AG04450 (cell line): ENCODE data around the gene CDC42BPA. TPM values are rescaled to one million over a fixed set of nuclear protein-coding genes. Genes with fewer than 3 reads are reported as not detected.
"Not testable (repeated sequence)": the region's sequence is repeated elsewhere in the genome, so short reads cannot be mapped to it uniquely, and the experiment has no call there.

ENCODE experiments used
- CTCF ChIA-PET: fragments of 300-600, 350-600 bp; formaldehyde crosslinking; extraction: SDS; loops from one replicate; lab custom pipeline; 2022; ENCODE audit warnings: antibody characterized with exemption, inconsistent platforms; lab: Charles Lee
- POLR2A ChIA-PET: fragments of 350-600 bp; formaldehyde crosslinking; extraction: SDS; loops from one replicate; lab custom pipeline; 2021; ENCODE audit warnings: antibody characterized with exemption, inconsistent platforms; lab: Yijun Ruan, JAX
- DNase-seq: peaks from one replicate; pipeline ENCODE4 v3.0.0-alpha.2; 2011; ENCODE audit warnings: low read depth, low spot score
- H3K27ac ChIP-seq: one replicate; pipeline ENCODE4 v1.5.1; 2012; ENCODE audit warnings: low read depth, low read length, control low read depth
- H3K27me3 ChIP-seq: one replicate; pipeline ENCODE4 v1.6.0; 2012; ENCODE audit warnings: low read length; ENCODE audit not compliant: control insufficient read depth, insufficient read depth
- H3K4me3 ChIP-seq: 2 replicates; pipeline ENCODE4 v1.5.1; 2011; ENCODE audit warnings: mild to moderate bottlenecking, low read depth, low read length, control low read depth
- H3K9me3 ChIP-seq: 2 replicates; pipeline ENCODE4 v1.5.1; 2012; ENCODE audit warnings: low read length; ENCODE audit not compliant: control insufficient read depth, insufficient read depth
- polyA plus RNA-seq: library from polyadenylated mRNA; depleted of rRNA; stranded (reverse); fragments of >200 nt; gene quantifications from 2 replicates; pipeline ENCODE4 v1.2.3, GENCODE V29; 2011
- TF ChIP-seq, protein P1 (sequence below): IDR thresholded peaks from 2 replicates; pipeline ENCODE4 v1.5.1; 2011; ENCODE audit warnings: low read depth, low read length, control low read depth, inconsistent platforms

The CDC42BPA gene
- polyA plus RNA-seq, 1 experiment: 30.7 TPM

DNA sequence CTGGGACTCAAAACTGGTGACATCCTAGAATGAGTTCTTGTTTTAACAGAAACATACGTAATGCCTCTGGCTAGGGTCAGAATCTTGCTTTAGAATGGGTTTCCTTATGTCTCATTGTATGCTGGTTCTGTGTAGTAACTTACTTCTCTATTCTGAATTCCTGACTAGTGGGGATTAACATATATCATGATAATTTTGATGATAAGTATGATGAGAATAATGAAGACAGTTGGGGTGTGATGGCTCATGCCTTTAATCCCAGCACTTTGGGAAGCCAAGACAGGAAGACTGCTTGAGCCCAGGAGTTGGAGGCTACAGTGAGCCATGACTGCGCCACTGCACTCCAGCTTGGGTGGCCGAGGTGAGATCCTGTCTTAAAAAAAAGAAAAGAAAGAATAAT is 31.7 kb upstream of the CDC42BPA start:
- POLR2A ChIA-PET: no interaction called here
- no peaks in the 10 kb centered on the region for H3K27me3 ChIP-seq
- TF ChIP-seq, protein P1, sequence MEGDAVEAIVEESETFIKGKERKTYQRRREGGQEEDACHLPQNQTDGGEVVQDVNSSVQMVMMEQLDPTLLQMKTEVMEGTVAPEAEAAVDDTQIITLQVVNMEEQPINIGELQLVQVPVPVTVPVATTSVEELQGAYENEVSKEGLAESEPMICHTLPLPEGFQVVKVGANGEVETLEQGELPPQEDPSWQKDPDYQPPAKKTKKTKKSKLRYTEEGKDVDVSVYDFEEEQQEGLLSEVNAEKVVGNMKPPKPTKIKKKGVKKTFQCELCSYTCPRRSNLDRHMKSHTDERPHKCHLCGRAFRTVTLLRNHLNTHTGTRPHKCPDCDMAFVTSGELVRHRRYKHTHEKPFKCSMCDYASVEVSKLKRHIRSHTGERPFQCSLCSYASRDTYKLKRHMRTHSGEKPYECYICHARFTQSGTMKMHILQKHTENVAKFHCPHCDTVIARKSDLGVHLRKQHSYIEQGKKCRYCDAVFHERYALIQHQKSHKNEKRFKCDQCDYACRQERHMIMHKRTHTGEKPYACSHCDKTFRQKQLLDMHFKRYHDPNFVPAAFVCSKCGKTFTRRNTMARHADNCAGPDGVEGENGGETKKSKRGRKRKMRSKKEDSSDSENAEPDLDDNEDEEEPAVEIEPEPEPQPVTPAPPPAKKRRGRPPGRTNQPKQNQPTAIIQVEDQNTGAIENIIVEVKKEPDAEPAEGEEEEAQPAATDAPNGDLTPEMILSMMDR: no peak
- DNase-seq: no peak
- no peaks in the 10 kb centered on the region for H3K9me3 ChIP-seq
- CTCF ChIA-PET: no interaction called here
- H3K4me3 ChIP-seq: no peak overlapping the region
- H3K27ac ChIP-seq: no peak overlapping the region

DNA sequence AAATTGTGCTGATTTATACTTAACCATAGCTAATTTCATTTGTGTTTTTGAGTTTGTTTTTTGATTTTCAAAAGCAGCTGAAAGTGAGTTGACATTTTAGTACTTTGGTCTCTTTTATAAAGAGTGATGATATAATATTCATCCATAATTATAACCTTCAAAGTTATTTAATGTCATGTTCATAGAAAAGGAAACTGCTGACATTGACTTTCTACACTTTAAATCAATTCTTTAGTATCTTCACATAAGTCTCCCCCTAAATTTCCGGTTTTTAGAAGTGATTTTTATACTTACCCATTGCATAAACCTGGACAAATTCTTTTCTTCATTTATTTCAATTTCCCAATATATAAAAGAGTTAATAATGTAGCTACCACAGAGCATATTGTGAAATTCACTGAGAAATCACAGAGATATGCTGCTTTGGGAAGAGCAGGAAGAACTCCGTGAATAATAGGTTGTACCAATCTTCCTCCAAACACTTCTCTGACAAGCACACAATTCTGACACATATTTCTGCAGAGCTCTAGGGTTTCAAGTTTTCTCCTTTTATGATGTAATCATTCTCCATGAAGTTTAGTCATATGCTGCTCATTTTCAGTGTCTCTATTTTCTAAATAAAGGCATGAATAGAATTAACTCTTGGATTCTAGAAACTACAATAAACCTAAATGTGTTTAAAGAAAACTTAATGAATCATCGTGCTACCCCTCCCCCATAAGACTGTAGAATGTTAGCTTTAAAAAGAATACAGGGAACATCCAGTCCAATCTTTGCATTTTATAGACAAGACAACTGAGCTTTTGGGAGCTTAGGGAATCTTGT is 25.6 kb upstream of the CDC42BPA start:
- POLR2A ChIA-PET: interaction anchor here (0.7 to 2.0 kb wide), 5 partner anchors 13 to 90 kb away, joined by 3 to 9 read pairs (median 9); no protein-coding TSS in a partner anchor
- Histone ChIP-seq H3K4me3 (0 out of 2 replicates have a peak overlapping the region, but pooled peaks have one; percentile 11), H3K9me3 (no peaks in the 10 kb centered on the region), H3K27me3 (no peaks in the 10 kb centered on the region), H3K27ac (no peak overlapping the region)
- TF ChIP-seq, protein P1: no peak
- CTCF ChIA-PET: no interaction called here
- DNase-seq: peak; percentile 83

DNA sequence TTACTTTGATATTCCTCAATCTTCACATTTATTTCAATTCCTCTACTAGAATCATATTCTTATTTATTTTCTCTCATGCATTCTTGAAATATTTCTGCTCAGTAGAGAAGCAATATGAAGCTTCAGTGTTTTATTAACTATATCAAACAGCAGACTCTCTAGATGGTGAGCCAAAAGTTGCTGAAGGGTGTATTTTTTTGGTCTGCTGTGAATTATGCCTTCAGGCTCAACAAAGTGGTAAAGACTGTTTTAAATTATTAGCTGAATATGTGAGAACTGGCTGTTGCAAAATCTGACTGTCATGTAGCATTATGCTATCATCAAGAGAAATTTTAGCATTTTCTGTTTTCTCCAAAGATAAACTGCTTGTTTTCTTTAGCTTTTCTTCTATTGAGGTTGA is 24.9 kb upstream of the CDC42BPA start:
- no peak overlapping the region for H3K27ac ChIP-seq
- POLR2A ChIA-PET: interaction anchor here (1.0 to 2.0 kb wide), 4 partner anchors 12 to 88 kb away, joined by 3 to 9 read pairs (median 6); no protein-coding TSS in a partner anchor
- no peak for DNase-seq

DNA sequence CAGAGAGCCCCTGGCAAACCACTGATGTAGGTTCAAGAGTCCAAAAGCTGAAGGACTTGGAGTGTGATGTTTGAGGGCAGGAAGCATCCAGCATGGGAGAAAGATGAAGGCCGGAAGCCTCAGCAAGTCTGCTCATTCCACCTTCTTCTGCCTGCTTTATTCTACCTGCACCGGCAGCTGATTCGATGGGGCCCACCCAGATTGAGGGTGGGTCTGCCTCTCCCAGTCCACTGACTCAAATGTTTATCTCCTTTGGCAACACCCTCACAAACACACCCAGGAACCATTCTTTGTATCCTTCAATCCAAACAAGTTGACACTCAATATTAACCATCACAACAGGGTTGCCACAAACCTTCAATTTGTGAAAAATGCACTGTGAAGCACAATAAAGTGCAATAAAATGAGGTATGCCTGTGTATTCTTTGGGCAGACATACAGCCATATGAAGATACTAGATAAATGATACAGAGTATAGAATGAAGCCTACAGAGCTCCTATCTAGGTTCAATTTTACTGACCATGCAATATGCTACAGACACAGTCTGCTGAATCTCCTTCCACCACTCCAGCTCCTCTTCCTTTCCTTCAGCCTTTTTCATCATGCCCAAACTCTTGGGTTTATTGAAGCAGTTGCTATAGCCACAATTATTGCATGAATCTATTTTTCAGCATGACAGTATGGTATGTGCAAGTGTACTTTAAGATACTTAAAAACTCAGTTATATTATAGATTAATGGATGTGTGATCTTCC is 24.0 kb upstream of the CDC42BPA start:
- CTCF ChIA-PET: interaction anchor here (0.6 kb wide), 3 partner anchors 11 to 85 kb away, joined by 3 to 11 read pairs (median 7); no protein-coding TSS in a partner anchor

More for the DNA sequence above, 24.9 kb upstream of the CDC42BPA start:
- Histone ChIP-seq H3K27me3 (no peaks in the 10 kb centered on the region), H3K9me3 (no peaks in the 10 kb centered on the region), H3K4me3 (no peak overlapping the region)
- CTCF ChIA-PET: no interaction called here
- TF ChIP-seq, protein P1: no peak

DNA sequence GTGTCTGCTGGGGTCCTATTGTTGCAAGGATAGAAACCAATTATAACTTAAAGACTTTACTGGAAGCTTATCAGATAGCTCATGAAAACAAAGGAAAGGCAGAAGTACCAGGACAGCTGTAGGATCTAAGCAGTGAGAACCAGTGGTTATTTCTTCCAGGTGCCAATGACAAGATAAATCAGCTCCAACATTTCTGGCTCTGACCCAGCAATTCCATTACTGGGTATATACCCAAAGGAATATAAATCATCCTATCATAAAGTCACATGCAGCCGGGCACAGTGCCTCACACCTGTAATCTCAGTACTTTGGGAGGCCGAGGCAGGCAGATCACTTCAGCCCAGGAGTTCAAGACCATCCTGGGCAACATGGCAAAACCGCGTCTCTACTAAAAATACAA is 17.8 kb upstream of the CDC42BPA start:
- H3K27me3 ChIP-seq, H3K4me3 ChIP-seq, POLR2A ChIA-PET, H3K27ac ChIP-seq, DNase-seq, CTCF ChIA-PET, H3K9me3 ChIP-seq: not testable (repeated sequence)

More for the DNA sequence above, 24.0 kb upstream of the CDC42BPA start:
- Histone ChIP-seq H3K9me3 (no peaks in the 10 kb centered on the region), H3K4me3 (no peak overlapping the region), H3K27me3 (no peaks in the 10 kb centered on the region), H3K27ac (no peak overlapping the region)
- POLR2A ChIA-PET: no interaction called here
- TF ChIP-seq, protein P1: no peak
- DNase-seq: no peak
